ENCODE measurements around the gene ATXN7.

DNA sequence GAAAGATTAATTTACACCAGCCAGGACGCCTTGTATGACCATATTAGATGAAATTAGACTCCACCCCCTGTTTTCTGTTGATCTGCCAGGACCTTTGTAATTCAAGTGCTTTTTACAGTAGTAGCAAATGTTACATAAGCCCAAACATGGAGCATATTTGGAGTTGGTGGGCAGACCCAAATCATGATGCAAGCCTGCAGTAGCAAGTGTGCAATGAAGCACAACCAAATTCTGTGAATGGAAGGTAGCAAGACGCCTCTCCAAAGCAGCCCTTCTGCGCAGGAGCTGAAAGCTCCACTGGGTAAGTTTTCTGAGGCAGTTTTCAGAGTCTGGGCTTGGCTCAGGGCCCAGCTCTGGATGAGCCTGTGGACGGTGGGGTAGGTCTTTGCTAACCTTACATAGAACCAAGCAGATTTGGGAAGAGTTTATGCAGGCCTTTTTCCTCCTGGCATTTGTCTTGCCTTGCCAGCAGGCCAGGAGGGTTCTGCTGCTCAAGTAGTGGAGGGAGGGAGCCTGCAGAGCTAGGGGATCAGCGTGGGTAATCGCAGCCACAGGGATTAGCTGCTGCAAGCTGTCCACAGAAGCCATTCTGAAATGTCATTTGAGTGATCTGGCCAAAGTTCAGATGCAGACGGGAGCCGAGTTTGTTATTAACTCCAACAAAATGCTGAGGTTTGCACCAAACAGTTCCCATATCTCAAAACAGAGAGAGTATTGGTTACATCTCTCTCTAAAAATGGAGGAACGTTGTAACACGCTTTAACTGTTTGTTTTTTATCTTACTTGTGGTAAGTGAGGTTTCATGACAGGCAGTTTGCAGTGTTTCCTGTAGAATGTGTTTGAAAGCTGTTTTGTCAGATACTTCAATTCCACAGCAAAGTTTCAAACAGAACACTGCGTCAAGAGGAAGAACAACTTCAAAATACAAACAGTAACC is 104.3 kb downstream of the ATXN7 start:
- TF ChIP-seq EZH2phosphoT487 (IDR thresholded peaks at IDR 0.05; ENCODE audit: borderline replicate concordance, low read depth, low read length), result no peak
- TF ChIP-seq, protein P1, sequence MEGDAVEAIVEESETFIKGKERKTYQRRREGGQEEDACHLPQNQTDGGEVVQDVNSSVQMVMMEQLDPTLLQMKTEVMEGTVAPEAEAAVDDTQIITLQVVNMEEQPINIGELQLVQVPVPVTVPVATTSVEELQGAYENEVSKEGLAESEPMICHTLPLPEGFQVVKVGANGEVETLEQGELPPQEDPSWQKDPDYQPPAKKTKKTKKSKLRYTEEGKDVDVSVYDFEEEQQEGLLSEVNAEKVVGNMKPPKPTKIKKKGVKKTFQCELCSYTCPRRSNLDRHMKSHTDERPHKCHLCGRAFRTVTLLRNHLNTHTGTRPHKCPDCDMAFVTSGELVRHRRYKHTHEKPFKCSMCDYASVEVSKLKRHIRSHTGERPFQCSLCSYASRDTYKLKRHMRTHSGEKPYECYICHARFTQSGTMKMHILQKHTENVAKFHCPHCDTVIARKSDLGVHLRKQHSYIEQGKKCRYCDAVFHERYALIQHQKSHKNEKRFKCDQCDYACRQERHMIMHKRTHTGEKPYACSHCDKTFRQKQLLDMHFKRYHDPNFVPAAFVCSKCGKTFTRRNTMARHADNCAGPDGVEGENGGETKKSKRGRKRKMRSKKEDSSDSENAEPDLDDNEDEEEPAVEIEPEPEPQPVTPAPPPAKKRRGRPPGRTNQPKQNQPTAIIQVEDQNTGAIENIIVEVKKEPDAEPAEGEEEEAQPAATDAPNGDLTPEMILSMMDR (conservative IDR thresholded peaks at IDR 0.05; ENCODE audit: low read length), result no peak

All from OCI-LY7 (cell line).